Left lung (tissue), 10 donors: Measurements from ENCODE around the gene CCDC92. TPM values are rescaled to one million over a fixed set of nuclear protein-coding genes. Genes with fewer than 3 reads are reported as not detected.
A peak's percentile ranks its signal among the peaks of the same experiment; 100 is the strongest.

ENCODE experiments used
- ATAC-seq: fragments of 200-7000 bp; cut with Tn5 transposase; one replicate; pipeline ENCODE4 v1.9.1; 2020; ENCODE audit warnings: moderate library complexity
- DNase-seq, 4 donors: peaks; one replicate each; pipeline ENCODE4 v3.0.0-alpha.2; 2013 to 2020
- H3K27ac ChIP-seq, 2 donors: fragments of 200-600 bp; sonication (generic) in 1 of 2; one replicate each; pipeline versions ENCODE4 v1.5.0 to v1.8.0; 2020 to 2021
- H3K27me3 ChIP-seq, 2 donors: fragments of 200-600 bp; sonication (generic) in 1 of 2; one replicate each; pipeline versions ENCODE4 v1.5.0 to v1.8.0; 2020 to 2021
- H3K36me3 ChIP-seq, 2 donors: fragments of 200-600 bp; sonication (generic) in 1 of 2; one replicate each; pipeline versions ENCODE4 v1.5.0 to v1.8.0; 2020 to 2021
- H3K4me1 ChIP-seq, 2 donors: fragments of 200-600 bp; one replicate each; pipeline ENCODE4 v1.8.0; 2021
- H3K4me3 ChIP-seq, 2 donors: fragments of 200-600 bp; sonication (generic) in 1 of 2; one replicate each; pipeline versions ENCODE4 v1.5.0 to v1.8.0; 2020 to 2021; ENCODE audit warnings: mild to moderate bottlenecking in 1 of 2
- H3K9me3 ChIP-seq, 2 donors: fragments of 200-600 bp; sonication (generic) in 1 of 2; one replicate each; pipeline versions ENCODE4 v1.5.0 to v1.8.0; 2020 to 2021
- intact Hi-C, 2 donors: fragments of 100-400 bp; cut with DNase I; formaldehyde crosslinking; loops; one replicate each; pipeline versions ENCODE4 v1.11.2 to v1.14.2; 2022
- polyA plus RNA-seq, 6 donors: library from polyadenylated mRNA; unstranded; fragments of 120-200 nt; gene quantifications; one replicate each; pipeline ENCODE4 v1.2.1, GENCODE V29; 2013; ENCODE audit not compliant: insufficient read length in 6 of 6
- total RNA-seq, 2 donors: library from RNA; stranded (reverse); fragmentation: NEBNext Ultra II Directional; extraction: Animal tissue kit (Norgen Biotek cat#: 25700); gene quantifications; one replicate each; pipeline ENCODE4 v1.2.1, GENCODE V29; 2021
- TF ChIP-seq, protein P1 (sequence below), 2 donors: fragments of 200-600 bp; sonication (generic) in 1 of 2; IDR thresholded peaks; one replicate each; pipeline versions ENCODE4 v1.5.0 to v1.8.0; 2021; ENCODE audit warnings: antibody characterized with exemption in 2 of 2
- donor health status: DM: no; HTN: yes; CAD: no.
- donor health status: DM: no; HTN: no; CAD: no.

The CCDC92 gene
- total and polyA plus RNA-seq, 8 donors, result 40.2 to 68.7 (median 58.1) TPM

DNA sequence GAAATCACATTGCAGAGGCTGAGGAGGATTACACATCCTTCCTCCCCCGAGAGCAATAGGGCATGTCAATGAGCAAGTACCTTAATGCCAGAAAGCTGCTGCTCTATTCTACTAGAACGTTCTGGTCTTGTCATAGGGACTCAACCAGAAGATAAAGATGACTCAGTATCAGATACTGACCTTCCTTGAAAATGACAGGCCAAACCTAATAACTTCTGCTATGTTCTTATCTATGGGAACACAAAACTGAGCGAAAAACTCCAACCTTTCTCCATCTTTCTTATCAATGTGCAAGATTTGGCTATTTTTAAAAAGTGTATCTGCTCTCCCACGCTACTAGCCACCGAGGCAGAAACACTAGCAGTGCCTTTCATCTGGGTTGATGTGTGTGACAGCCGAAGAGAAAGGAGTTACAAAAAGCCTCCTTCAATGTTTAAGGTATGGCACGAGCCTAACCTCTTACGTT lies 5.5 kb downstream of the CCDC92 start:
- ATAC-seq, result no peak
- TF ChIP-seq, protein P1, sequence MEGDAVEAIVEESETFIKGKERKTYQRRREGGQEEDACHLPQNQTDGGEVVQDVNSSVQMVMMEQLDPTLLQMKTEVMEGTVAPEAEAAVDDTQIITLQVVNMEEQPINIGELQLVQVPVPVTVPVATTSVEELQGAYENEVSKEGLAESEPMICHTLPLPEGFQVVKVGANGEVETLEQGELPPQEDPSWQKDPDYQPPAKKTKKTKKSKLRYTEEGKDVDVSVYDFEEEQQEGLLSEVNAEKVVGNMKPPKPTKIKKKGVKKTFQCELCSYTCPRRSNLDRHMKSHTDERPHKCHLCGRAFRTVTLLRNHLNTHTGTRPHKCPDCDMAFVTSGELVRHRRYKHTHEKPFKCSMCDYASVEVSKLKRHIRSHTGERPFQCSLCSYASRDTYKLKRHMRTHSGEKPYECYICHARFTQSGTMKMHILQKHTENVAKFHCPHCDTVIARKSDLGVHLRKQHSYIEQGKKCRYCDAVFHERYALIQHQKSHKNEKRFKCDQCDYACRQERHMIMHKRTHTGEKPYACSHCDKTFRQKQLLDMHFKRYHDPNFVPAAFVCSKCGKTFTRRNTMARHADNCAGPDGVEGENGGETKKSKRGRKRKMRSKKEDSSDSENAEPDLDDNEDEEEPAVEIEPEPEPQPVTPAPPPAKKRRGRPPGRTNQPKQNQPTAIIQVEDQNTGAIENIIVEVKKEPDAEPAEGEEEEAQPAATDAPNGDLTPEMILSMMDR (IDR thresholded peaks at IDR 0.05), result no peak
- Histone ChIP-seq H3K27ac (no peak overlapping the region), H3K4me3 (no peak overlapping the region), H3K27me3 (peaks cover 0 to 4% of the 10 kb centered on the region in 2 donors), H3K9me3 (no peaks in the 10 kb centered on the region), H3K4me1 (peaks cover 9 to 16% of the 10 kb centered on the region in 2 donors), H3K36me3 (no peaks in the 10 kb centered on the region)
- no peak for DNase-seq
- intact Hi-C loops, result no loop called here

DNA sequence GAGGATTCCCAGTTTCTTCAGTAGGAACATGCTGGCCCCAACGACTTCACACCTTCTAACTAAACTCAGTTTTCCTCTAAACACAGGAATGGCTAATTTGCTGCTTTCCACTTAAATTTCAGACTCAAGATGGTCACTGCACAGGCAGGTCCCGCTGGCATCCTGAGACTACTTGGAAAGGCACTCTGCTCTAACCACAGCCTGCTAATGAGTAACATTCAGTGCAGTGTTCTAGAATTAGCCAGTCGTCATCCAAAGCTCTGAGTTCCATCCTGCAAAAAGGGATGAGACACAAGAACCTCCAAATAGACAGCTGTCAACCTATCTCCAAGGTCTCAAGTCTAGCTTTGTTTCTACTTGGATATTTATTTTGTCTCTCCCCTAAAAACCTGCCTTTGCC lies 6.0 kb downstream of the CCDC92 start:
- no peak overlapping the region for H3K4me3 ChIP-seq
- TF ChIP-seq, protein P1 (IDR thresholded peaks at IDR 0.05), result no peak
- peaks cover 11 to 13% of the 10 kb centered on the region in 2 donors for H3K4me1 ChIP-seq
- no peaks in the 10 kb centered on the region for H3K9me3 ChIP-seq
- H3K27ac ChIP-seq, result no peak overlapping the region
- no peak for DNase-seq
- no peaks in the 10 kb centered on the region for H3K36me3 ChIP-seq
- intact Hi-C loops, result no loop called here
- peak; percentile 38 for ATAC-seq
- no peaks in the 10 kb centered on the region for H3K27me3 ChIP-seq

DNA sequence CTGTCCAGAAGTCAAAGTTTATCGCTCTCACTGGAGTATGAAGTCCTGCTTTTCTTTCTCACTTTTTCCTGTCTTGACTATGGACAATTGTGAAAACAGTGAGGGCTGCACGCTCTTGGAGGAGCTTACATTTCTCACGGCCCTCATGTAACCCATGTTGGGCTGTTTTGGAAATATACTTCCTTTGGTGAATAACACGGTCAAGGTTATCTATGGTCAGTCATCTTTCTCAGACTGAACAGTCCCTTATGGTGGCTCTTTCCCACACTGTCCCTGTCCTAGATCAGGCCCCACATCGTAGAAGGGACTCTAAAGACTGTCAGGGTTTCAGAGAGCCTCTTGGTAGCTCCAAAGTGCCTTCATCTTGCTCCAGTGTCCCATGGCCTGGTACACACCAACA lies 7.2 kb downstream of the CCDC92 start:
- intact Hi-C loops, result no loop called here
- no peaks in the 10 kb centered on the region for H3K27me3 ChIP-seq
- no peak for ATAC-seq
- H3K27ac ChIP-seq, result no peak overlapping the region
- H3K36me3 ChIP-seq, result no peaks in the 10 kb centered on the region
- H3K4me1 ChIP-seq, result peaks cover 0 to 5% of the 10 kb centered on the region in 2 donors
- no peaks in the 10 kb centered on the region for H3K9me3 ChIP-seq
- TF ChIP-seq, protein P1 (IDR thresholded peaks at IDR 0.05), result no peak
- H3K4me3 ChIP-seq, result no peak overlapping the region
- no peak for DNase-seq

DNA sequence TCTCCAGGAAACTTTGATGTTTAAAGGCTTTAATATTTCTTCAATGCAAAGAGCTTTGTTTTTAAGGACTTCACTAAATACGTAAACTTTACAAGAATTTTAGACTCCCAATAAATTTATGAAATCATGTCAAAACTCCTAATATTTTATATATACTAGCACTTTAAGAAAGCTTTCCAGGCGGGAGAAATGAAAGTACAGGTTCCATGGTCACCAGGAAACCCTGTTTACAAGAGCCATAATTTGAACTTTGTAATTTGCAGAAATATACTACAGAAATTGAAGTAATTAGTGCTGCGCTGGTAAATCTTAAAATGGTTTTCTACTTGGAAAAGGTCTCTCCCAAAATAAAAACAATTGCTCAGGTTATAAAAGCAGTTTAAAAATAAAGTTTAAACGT lies 8.8 kb downstream of the CCDC92 start:
- Histone ChIP-seq H3K27me3 (no peaks in the 10 kb centered on the region), H3K9me3 (no peaks in the 10 kb centered on the region), H3K4me1 (peaks cover 0 to 5% of the 10 kb centered on the region in 2 donors), H3K36me3 (no peaks in the 10 kb centered on the region), H3K27ac (no peak overlapping the region), H3K4me3 (no peak overlapping the region)
- ATAC-seq (no peak), DNase-seq (no peak)
- intact Hi-C loops, result no loop called here
- TF ChIP-seq, protein P1 (IDR thresholded peaks at IDR 0.05), result no peak

DNA sequence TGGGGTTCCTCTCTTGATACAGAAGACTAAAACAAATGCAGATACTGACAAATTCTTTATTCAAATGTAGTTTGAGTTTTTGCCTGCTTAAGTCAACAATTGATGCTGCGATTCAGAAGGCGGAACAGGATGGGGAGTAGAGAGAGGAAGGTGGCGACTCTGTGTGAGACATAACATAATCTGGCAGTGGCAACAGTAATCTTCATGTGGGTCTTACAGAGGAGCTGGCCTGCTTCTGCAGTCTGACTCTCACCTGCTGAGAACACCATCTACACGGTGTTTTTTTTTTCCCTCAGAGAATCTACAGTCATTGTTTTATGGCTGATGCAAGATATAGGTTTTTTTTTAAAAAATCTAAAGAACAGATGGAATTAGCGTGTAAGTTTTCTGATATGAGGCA lies 10.1 kb downstream of the CCDC92 start:
- peaks cover 0 to 5% of the 10 kb centered on the region in 2 donors for H3K4me1 ChIP-seq
- no peaks in the 10 kb centered on the region for H3K9me3 ChIP-seq
- H3K27ac ChIP-seq, result no peak overlapping the region
- H3K4me3 ChIP-seq, result no peak overlapping the region
- intact Hi-C loops, result no loop called here
- DNase-seq (no peak), ATAC-seq (peak; percentile 40)
- no peaks in the 10 kb centered on the region for H3K27me3 ChIP-seq
- TF ChIP-seq, protein P1 (IDR thresholded peaks at IDR 0.05), result no peak
- no peaks in the 10 kb centered on the region for H3K36me3 ChIP-seq
